Activated CD8-positive, alpha-beta memory T cell treated with anti-CD3 and anti-CD28 coated beads, Interleukin-2, amount 10 ng/mL, durations not matched to agents 7 days and 5 days (primary cell): ENCODE data around the gene LARP4B. TPM values are rescaled to one million over a fixed set of nuclear protein-coding genes. Genes with fewer than 3 reads are reported as not detected.

ENCODE experiments used
- ATAC-seq: fragments of 150-1000 bp; cut with Tn5 transposase; one replicate; pipeline ENCODE4 v1.10.0; 2021; ENCODE audit warnings: moderate library complexity
- CTCF ChIA-PET: fragments of 350-600 bp; sonication (Branson Sonifier 250); formaldehyde crosslinking; loops from one replicate; lab custom pipeline; 2021; ENCODE audit warnings: antibody characterized with exemption; lab: Charles Lee
- DNase-seq: peaks from one replicate; pipeline ENCODE4 v3.0.0-alpha.2; 2020
- H3K27ac Mint-ChIP-seq: one replicate; pipeline ENCODE4 v1.8.0; 2021; ENCODE audit warnings: mild to moderate bottlenecking, mixed read lengths
- H3K27me3 Mint-ChIP-seq: one replicate; pipeline ENCODE4 v1.8.0; 2021; ENCODE audit warnings: mixed read lengths
- H3K36me3 Mint-ChIP-seq: one replicate; pipeline ENCODE4 v1.8.0; 2021; ENCODE audit warnings: mild to moderate bottlenecking, mixed read lengths
- H3K4me1 Mint-ChIP-seq: one replicate; pipeline ENCODE4 v1.8.0; 2021; ENCODE audit warnings: mixed read lengths
- H3K4me3 Mint-ChIP-seq: one replicate; pipeline ENCODE4 v1.8.0; 2021; ENCODE audit warnings: mild to moderate bottlenecking, moderate library complexity, mixed read lengths
- H3K9me3 Mint-ChIP-seq: one replicate; pipeline ENCODE4 v1.8.0; 2022; ENCODE audit warnings: low read depth, mixed read lengths
- total RNA-seq, 2 experiments: library from RNA; stranded (reverse); gene quantifications; one replicate each; pipeline ENCODE4 v1.2.3, GENCODE V29; 2021

Gene LARP4B
- total RNA-seq, 2 experiments from 2014 or later: 126 to 135 TPM

DNA sequence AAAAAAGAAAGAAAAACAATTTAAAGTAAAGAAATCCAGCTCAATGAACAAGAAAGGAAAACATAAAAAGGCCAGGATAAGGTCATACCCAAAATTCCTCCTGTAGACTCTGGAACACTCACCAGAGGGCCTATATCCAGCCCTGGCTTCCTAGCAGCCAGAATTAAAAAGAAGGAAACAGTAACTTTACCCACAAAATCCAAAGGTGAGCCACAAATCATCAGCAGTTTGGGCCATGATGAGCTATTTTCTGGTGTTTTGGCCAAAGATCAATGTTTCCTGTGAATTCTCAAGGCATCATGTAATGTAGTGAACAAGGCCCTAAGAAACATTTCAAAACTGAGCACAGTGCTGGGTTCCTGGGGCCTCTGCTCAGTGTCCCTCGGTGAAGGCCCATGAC, 87.8 kb downstream of the LARP4B start:
- no peak overlapping the region for H3K4me3 Mint-ChIP-seq
- H3K4me1 Mint-ChIP-seq: peaks cover 31% of the 10 kb centered on the region
- H3K27me3 Mint-ChIP-seq: no peaks in the 10 kb centered on the region
- H3K9me3 Mint-ChIP-seq: no peaks in the 10 kb centered on the region
- CTCF ChIA-PET: no interaction called here
- no peak for DNase-seq
- H3K27ac Mint-ChIP-seq: no peak overlapping the region
- no peak for ATAC-seq
- peaks cover 50% of the 10 kb centered on the region for H3K36me3 Mint-ChIP-seq

DNA sequence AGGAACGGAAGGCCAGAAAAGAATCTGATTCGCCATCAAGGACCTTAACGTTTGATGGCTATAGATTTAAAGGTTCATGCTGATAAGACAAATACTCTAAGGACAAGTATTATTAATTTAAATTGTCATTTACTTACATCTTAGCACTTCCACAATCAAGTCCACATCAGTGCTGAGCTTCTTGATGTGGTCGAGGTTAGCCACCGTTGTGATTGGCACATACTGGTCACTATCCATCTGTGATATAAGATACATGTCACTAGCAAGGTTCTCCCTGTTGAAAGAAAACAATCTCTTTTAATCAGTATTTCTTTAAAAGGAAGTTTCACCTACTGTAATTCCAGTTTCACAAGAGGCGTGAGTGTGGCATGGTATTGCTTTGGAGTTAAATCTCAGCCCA, 88.7 kb downstream of the LARP4B start:
- DNase-seq: no peak
- peaks cover 46% of the 10 kb centered on the region for H3K36me3 Mint-ChIP-seq

DNA sequence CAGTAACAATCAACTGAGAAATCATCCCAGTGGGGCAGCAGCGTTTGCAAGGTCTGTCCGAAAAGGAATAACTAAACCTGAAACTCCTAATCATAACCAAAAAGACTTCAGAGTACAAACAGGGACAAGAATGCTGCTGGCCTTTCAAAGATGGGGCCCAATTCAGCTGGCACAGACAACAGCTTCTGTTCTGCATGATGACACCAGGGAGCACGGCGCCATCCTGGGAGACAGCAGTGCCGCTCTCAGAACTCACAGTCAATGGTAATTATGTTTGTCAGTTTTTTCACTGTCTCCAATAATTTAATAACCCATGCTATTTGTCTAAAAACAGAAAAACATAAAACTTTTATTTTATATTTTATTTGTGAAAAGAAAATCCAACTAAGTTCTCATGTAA, 90.0 kb downstream of the LARP4B start:
- Mint-ChIP-seq H3K9me3 (no peaks in the 10 kb centered on the region), H3K27me3 (no peaks in the 10 kb centered on the region), H3K36me3 (peaks cover 48% of the 10 kb centered on the region), H3K27ac (no peak overlapping the region), H3K4me1 (peaks cover 22% of the 10 kb centered on the region), H3K4me3 (no peak overlapping the region)
- DNase-seq (no peak), ATAC-seq (no peak)
- CTCF ChIA-PET: no interaction called here

More for the DNA sequence above, 88.7 kb downstream of the LARP4B start:
- CTCF ChIA-PET: no interaction called here
- ATAC-seq: no peak
- no peak overlapping the region for H3K4me3 Mint-ChIP-seq
- peaks cover 29% of the 10 kb centered on the region for H3K4me1 Mint-ChIP-seq
- no peaks in the 10 kb centered on the region for H3K27me3 Mint-ChIP-seq
- H3K9me3 Mint-ChIP-seq: no peaks in the 10 kb centered on the region
- H3K27ac Mint-ChIP-seq: no peak overlapping the region

DNA sequence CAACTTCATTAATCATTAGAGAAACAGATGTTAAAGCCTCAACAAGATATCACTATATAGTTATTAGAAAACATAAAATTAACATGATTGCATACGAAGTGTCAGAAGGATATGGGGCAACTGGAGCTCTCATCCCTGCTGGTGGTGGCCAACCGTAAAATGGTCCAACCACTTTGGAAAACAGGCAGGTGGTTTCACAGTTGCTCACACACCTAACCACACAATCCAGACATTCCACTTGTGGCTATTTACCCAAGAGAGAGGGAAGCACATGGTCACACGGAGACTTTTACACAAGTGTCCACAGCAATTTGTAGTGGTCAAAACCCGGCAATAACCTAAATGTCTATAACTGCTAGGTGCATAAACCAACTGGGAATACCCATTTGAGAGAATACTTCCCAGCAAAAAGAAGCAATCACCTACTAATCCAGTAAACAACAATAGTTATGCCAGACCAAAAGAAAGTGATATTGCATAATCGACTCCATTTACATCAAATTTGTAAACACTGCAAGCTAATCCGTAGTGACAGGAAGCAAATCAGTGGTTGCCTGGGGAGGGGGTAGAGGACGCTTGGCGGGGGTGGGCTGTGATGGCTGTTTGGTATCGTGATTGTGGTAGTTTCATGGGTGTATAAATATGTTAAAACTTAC, 91.8 kb downstream of the LARP4B start:
- CTCF ChIA-PET: no interaction called here
- Mint-ChIP-seq H3K4me1 (peaks cover 7% of the 10 kb centered on the region), H3K27ac (no peak overlapping the region), H3K4me3 (no peak overlapping the region), H3K9me3 (no peaks in the 10 kb centered on the region), H3K36me3 (peaks cover 47% of the 10 kb centered on the region), H3K27me3 (no peaks in the 10 kb centered on the region)
- ATAC-seq (no peak), DNase-seq (no peak)

DNA sequence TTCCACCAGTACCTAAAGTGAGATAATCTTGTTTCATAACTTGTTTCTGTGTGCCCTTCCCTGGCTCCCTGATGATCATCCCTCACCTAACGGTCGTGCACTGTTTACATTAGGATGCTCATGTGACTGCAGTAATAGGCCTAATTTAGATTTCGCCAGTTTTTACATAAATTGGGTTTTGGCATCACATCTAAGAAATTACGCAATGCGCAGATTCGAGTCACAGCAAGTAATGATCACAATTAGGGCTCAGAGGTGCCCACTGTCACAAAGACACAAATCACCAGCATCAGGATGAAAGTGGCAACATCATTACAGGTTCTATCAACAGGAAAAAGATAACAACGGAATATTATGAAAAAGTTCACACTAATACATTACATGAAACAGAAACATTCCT, 94.7 kb downstream of the LARP4B start:
- H3K9me3 Mint-ChIP-seq: no peaks in the 10 kb centered on the region
- ATAC-seq (no peak), DNase-seq (no peak)
- H3K4me1 Mint-ChIP-seq: peaks cover 2% of the 10 kb centered on the region
- no peaks in the 10 kb centered on the region for H3K27me3 Mint-ChIP-seq
- no peak overlapping the region for H3K4me3 Mint-ChIP-seq
- peaks cover 60% of the 10 kb centered on the region for H3K36me3 Mint-ChIP-seq
- H3K27ac Mint-ChIP-seq: no peak overlapping the region
- CTCF ChIA-PET: no interaction called here

DNA sequence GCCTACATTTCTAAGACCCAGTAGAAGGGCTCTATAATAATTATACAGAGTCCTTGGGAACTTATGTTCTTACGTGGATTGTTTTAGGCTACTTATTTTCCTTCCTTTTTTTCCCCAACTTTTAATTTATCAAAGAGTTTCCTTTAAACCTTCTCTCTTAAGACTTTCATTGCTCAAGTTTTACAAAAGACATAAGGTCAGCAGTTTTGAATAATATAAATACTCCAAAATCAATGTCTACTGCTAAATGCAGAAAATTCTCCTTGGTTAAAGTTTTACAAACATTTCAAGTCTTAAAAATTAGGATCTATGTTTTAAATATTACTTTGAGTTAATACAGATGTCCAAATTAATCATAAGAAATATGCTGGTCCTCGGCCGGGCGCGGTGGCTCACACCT, 97.0 kb downstream of the LARP4B start:
- no peaks in the 10 kb centered on the region for H3K27me3 Mint-ChIP-seq
- H3K9me3 Mint-ChIP-seq: no peaks in the 10 kb centered on the region

DNA sequence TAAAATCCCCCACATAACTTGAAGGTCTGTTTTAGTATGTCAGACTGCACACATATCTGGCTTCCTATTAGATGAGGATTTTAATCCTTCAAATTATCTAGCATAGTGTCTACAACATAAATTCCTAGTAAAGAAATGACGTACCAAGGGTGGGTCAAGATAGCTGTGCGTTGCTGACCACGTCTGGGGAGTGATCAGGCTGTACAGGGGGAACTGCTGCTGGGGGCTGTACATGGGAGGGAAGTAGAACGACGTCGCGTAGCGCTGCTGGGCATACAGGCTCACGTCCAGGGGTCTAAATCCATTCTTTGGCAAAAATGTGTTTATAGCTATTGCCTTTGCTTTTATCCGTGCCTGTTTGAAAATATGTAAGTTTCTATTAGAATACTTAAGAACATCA, 102.3 kb downstream of the LARP4B start:
- peaks cover 65% of the 10 kb centered on the region for H3K36me3 Mint-ChIP-seq
- H3K27ac Mint-ChIP-seq: no peak overlapping the region
- no peaks in the 10 kb centered on the region for H3K9me3 Mint-ChIP-seq
- ATAC-seq: no peak
- H3K27me3 Mint-ChIP-seq: no peaks in the 10 kb centered on the region
- CTCF ChIA-PET: no interaction called here
- H3K4me3 Mint-ChIP-seq: no peak overlapping the region
- no peak for DNase-seq
- H3K4me1 Mint-ChIP-seq: peaks cover 2% of the 10 kb centered on the region

More for the DNA sequence above, 97.0 kb downstream of the LARP4B start:
- peaks cover 60% of the 10 kb centered on the region for H3K36me3 Mint-ChIP-seq
- no peak overlapping the region for H3K4me3 Mint-ChIP-seq
- ATAC-seq (no peak), DNase-seq (no peak)
- H3K27ac Mint-ChIP-seq: no peak overlapping the region
- H3K4me1 Mint-ChIP-seq: peaks cover 2% of the 10 kb centered on the region
- CTCF ChIA-PET: no interaction called here

DNA sequence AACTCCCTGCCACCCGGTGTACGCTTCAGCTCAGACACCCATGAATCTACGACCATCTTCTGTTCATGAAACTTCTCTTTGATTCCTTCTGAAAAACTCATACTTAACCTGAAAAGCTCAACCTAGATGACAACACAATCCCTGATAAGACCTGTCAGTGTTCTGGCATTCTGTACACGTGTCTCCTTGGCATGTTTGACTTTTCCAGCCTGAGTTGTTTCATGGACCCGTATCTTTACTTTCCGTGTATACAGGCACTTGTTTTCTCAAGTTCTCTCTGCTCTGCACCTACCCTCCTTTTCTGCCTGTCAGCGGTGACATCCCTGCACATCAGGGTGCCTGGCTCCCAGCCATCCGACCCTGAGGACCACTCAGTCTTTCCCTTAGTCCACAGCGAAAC, 103.3 kb downstream of the LARP4B start:
- peak overlapping the region; percentile 2 for H3K27ac Mint-ChIP-seq
- ATAC-seq: no peak
- CTCF ChIA-PET: interaction anchor here (1.0 kb wide), 1 partner anchor 17 kb away, joined by 3 read pairs; no protein-coding TSS in a partner anchor

DNA sequence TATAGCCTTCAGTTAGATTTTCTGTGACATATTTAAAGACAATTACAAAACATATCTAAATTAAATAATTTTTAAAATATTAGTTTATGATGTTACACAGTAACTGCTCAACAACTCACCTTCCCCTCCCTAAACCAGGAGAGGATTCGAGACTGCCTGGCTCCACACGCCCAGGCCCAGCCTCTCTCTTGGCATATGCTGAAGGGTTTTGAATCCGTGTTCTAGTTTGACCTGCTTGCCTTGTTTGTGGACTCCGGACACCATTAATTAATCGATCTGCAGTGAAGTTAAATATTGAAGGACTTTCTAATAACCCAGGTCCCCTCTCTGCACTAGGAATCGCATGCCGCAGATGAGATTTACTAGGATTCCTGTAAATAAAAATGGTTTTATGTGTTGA, 106.6 kb downstream of the LARP4B start:
- no peaks in the 10 kb centered on the region for H3K27me3 Mint-ChIP-seq
- no peak overlapping the region for H3K27ac Mint-ChIP-seq
- ATAC-seq (no peak), DNase-seq (no peak)
- no peaks in the 10 kb centered on the region for H3K9me3 Mint-ChIP-seq
- no peak overlapping the region for H3K4me3 Mint-ChIP-seq
- CTCF ChIA-PET: interaction anchor here (0.6 kb wide), 1 partner anchor 12 kb away, joined by 5 read pairs; no protein-coding TSS in a partner anchor
- H3K4me1 Mint-ChIP-seq: peaks cover 30% of the 10 kb centered on the region
- peaks cover 64% of the 10 kb centered on the region for H3K36me3 Mint-ChIP-seq

More for the DNA sequence above, 103.3 kb downstream of the LARP4B start:
- no peak for DNase-seq
- H3K4me1 Mint-ChIP-seq: peaks cover 10% of the 10 kb centered on the region
- no peaks in the 10 kb centered on the region for H3K9me3 Mint-ChIP-seq
- H3K27me3 Mint-ChIP-seq: no peaks in the 10 kb centered on the region
- H3K36me3 Mint-ChIP-seq: peaks cover 65% of the 10 kb centered on the region
- no peak overlapping the region for H3K4me3 Mint-ChIP-seq

DNA sequence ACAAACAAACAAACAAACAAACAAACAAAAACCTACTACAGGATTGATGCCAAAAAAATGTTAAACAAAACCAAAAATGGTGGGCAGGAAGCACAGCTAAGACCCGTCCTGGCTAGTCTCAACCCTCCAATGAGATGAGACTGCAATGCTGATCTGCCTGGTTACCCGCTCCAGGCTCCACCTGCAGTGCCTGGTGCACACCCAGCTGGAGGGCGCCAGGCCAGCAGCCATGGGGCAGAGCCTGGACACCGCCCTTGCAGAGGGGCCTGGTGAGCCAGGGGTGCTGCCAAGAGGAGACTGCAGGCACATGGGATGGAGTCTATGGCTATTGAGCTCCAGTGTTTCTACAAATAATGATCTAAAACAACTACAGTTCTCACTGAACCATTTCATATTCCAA, 107.0 kb downstream of the LARP4B start:
- CTCF ChIA-PET: no interaction called here
- H3K36me3 Mint-ChIP-seq: peaks cover 64% of the 10 kb centered on the region
- H3K27me3 Mint-ChIP-seq: no peaks in the 10 kb centered on the region
- ATAC-seq: no peak
- H3K4me3 Mint-ChIP-seq: no peak overlapping the region
- H3K27ac Mint-ChIP-seq: no peak overlapping the region
- DNase-seq: no peak
- no peaks in the 10 kb centered on the region for H3K9me3 Mint-ChIP-seq
- peaks cover 32% of the 10 kb centered on the region for H3K4me1 Mint-ChIP-seq

DNA sequence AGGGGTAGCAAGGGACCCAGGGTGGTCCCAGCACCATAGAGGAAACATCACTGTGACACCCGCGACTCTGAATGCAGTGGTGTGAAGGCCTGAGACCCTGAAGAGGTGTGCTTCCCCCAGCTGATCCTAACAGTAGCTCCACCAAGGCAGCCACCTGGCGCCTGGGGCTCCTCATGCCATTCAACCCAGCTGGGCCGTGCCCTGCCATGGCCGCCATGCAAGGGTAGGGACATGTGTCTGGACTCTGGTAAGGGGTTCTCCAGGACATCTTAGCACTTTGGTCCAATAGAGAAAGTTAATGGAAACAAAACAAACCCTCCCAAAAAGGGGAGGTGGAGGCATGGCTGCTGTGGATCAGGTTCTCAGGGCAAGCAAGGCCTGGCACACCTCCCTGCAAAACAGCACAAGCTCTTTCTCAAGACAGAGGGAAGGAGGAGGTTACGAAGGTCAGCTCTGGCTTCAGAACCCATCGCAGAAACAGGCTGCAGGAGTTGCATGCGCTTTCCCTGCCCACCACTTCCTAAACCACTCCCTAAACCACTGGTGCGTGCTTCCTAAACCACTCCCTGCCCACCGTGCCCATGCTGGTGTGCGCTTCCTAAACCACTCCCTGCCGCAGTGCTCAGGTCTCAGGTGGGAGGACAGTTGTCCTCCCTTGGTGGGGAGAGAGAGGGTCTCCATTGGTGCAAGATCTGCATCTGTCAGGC, 108.7 kb downstream of the LARP4B start:
- ATAC-seq: no peak
- no peak for DNase-seq
- Mint-ChIP-seq H3K4me1 (peaks cover 34% of the 10 kb centered on the region), H3K27ac (peak overlapping the region; percentile 51), H3K36me3 (peaks cover 57% of the 10 kb centered on the region), H3K9me3 (no peaks in the 10 kb centered on the region), H3K27me3 (no peaks in the 10 kb centered on the region), H3K4me3 (no peak overlapping the region)
- CTCF ChIA-PET: no interaction called here

DNA sequence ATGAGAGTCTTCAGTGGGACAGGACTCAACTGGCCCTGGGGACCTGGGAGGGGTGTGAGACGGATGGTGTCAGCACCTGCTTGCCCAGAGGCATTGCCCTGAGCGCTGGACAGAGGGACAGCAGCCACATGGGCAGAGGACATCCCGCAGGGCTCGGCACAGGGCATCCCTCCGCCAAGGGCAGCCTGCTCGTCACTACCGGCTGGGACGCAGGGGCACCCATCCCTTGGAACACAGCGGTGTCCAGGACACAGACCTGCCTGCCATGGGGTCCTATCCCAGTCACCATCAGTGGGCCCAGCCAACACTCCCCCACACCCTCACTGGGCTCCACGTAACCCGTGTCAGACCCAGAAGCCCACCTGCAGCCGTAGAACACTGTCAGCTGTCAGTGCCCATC, 109.3 kb downstream of the LARP4B start:
- Mint-ChIP-seq H3K27ac (no peak overlapping the region), H3K27me3 (no peaks in the 10 kb centered on the region), H3K9me3 (no peaks in the 10 kb centered on the region), H3K4me1 (peaks cover 34% of the 10 kb centered on the region), H3K36me3 (peaks cover 59% of the 10 kb centered on the region), H3K4me3 (no peak overlapping the region)
- CTCF ChIA-PET: interaction anchor here (0.5 kb wide), 1 partner anchor 29 kb away, joined by 3 read pairs; no protein-coding TSS in a partner anchor
- DNase-seq: no peak
- no peak for ATAC-seq

DNA sequence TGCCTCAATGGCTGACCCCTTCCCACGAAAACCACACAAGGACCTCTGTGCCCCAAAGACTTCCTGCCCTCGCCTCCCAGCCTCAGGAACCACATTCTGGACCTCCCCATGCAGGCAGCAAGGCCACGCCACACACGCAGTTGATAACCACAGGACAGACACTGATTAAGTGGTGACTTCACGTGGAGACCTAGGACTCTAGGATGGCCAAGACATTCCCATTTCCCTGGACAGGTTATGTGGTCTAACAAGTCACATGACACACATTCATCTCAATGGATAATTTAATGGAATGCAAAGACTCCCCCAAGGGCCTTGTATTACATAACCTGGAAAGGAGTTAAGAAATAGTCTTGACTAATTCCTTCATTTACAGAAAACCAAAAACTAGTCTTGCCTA, 110.2 kb downstream of the LARP4B start:
- ATAC-seq: no peak
- H3K4me3 Mint-ChIP-seq: no peak overlapping the region
- peak overlapping the region; percentile 78 for H3K27ac Mint-ChIP-seq
- no peak for DNase-seq
- H3K4me1 Mint-ChIP-seq: peaks cover 34% of the 10 kb centered on the region
- CTCF ChIA-PET: interaction anchor here (0.5 kb wide), 1 partner anchor 29 kb away, joined by 3 read pairs; no protein-coding TSS in a partner anchor
- H3K27me3 Mint-ChIP-seq: no peaks in the 10 kb centered on the region
- H3K9me3 Mint-ChIP-seq: no peaks in the 10 kb centered on the region
- peaks cover 59% of the 10 kb centered on the region for H3K36me3 Mint-ChIP-seq

DNA sequence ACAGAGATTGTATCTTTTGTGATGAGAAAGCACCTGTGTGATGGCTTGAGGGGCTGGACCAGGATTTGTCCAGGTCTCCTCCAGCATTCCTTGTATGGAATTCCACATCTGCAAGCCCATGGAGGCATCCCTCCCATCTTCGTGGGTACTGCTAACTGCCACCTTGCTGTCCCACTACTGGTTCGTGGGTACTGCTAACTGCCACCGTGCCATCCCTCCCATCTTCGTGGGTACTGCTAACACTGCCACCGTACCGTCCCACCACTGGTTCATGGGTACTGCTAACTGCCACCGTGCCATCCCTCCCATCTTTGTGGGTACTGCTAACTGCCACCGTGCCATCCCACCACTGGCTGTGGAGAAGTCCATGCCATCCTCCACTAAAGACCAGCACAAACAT, 111.7 kb downstream of the LARP4B start:
- no peak for ATAC-seq
- Mint-ChIP-seq H3K27me3 (no peaks in the 10 kb centered on the region), H3K27ac (no peak overlapping the region), H3K4me1 (peaks cover 34% of the 10 kb centered on the region), H3K4me3 (no peak overlapping the region), H3K36me3 (peaks cover 55% of the 10 kb centered on the region), H3K9me3 (no peaks in the 10 kb centered on the region)
- no peak for DNase-seq
- CTCF ChIA-PET: no interaction called here
